ENCODE data around the gene MIEF2.
A peak's percentile ranks its signal among the peaks of the same experiment; 100 is the strongest.
"Not testable (repeated sequence)": the region's sequence is repeated elsewhere in the genome, so short reads cannot be mapped to it uniquely, and the experiment has no call there.

The MIEF2 gene

GRCh38 chr17:18291718-18292540 lies 31.5 kb downstream of the MIEF2 start:
- no peak for DNase-seq (ENCODE audit: low read depth)

DNA sequence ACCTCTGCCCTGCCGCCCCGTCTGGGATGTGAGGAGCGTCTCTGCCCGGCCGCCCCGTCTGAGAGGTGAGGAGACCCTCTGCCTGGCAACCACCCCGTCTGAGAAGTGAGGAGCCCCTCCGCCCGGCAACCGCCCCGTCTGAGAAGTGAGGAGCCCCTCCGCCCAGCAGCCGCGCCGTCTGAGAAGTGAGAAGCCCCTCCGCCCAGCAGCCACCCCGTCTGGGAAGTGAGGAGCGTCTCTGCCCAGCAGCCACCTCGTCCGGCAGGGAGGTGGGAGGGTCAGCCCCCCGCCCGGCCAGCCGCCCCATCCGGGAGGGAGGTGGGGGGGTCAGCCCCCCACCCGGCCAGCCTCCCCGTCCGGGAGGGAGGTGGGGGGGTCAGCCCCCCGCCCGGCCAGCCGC lies 37.6 kb downstream of the MIEF2 start:
- DNase-seq (ENCODE audit: low read depth) = not testable (repeated sequence)

- DNase-seq (ENCODE audit: low read depth) = no peak
Observed at GRCh38 chr17:18300725-18301480, 40.4 kb downstream of the MIEF2 start.

DNA sequence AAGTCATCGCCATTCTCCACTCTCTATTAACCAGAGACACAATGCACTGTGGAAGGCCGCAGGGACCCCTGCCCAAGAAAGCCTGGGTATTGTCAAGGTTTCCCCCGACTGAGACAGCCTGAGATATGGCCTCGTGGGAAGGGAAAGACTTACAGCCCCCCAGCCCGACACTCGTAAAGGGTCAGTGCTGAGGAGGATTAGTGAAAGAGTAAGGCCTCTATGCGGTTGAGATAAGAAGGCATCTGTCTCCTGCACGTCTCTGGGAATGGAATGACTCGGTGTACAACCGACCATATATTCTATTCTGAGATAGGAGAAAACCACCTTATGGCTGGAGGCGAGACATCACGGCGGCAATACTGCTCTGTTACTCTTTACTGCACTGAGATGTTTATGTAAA lies 42.7 kb downstream of the MIEF2 start:
- DNase-seq (ENCODE audit: low read depth) = not testable (repeated sequence)

DNA sequence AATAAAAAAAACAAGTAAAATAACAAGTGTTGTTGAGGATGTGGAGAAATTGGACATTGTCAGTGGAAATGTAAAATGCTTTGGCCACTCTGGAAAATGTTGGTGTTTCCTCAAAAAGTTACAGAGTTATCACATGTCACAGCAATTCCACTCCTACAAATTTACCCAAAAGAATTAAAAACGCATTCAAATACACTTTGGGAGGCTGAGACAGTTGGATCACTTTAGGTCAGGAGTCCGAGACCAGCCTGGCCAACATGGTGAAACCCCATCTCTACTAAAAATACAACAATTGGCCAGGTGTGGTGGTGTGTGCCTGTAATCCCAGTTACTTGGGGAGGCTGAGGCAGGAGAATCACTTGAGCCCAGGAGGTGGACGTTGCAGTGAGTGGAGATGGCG lies 48.7 kb downstream of the MIEF2 start:
- DNase-seq (ENCODE audit: low read depth) = no peak

- DNase-seq (ENCODE audit: low read depth) = no peak
Observed at GRCh38 chr17:18314059-18314730, 53.7 kb downstream of the MIEF2 start.

DNA sequence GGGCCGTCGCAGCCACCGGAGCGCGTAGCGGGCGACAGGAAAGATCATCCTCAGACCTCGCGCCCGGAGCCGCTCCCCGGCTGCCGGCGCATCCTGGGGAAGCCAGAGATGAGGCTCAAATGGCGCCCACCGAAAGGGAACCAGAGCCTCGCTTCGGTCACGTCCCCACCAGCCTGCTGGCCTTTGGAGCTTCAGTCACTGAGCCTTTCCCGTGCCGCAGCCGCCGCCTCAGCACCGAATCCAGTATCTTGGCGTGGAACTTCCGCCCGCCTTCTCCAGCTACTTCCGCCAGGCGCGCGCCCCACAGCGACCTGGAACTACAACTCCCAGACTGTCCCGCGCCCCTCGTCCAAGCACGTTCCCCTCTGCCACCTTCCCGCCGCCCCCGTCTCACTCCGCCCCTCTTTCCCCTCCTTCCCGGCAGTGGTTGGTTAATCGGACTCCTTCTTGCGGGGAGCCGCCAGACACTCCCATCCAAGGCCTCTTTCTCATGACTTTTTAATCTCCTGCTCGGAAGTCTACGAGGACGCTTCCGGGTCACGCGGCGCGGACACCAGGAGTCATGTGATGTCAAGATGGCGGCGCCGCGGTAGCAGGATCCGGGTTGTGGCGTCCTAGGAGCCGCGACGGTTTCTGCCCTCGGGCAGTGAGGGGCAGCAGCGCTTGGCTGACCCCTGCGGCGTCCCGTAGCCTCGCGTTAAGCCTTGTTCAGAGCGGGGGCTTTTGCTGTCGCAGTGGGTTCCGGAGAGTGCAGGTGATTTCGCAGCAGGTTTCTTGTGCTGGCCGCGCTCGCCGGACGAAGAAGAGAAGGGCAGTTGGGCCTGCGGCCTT lies 54.5 kb downstream of the MIEF2 start, which contains the start of the genes SMCR8 and TOP3A:
Gene SMCR8, plus strand, starts transcription at position 563 of the 831 bp plus-strand sequence. CDS start 497 bp downstream, outside the sequence.
Gene TOP3A, minus strand, starts transcription at position 264 of the 831 bp plus-strand sequence. Its CDS starts 216 bp downstream, at position 48.
- DNase-seq (ENCODE audit: low read depth) = peak; percentile 99

DNA sequence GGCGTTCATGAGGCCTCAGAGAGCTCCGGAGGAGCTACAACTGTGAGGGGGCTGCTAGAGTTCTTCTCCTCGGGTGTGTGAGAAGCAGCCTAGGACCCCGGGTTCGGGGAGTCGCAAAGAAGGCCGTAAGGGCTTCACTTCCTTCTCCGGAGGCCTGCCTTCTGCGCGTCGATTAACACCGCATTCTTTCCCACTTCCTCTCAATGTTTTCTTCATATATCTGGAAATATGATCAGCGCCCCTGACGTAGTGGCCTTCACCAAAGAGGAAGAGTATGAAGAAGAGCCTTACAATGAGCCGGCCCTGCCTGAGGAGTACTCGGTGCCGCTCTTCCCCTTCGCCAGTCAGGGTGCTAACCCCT lies 55.1 kb downstream of the MIEF2 start:
- peak; percentile 18 for DNase-seq (ENCODE audit: low read depth)

DNA sequence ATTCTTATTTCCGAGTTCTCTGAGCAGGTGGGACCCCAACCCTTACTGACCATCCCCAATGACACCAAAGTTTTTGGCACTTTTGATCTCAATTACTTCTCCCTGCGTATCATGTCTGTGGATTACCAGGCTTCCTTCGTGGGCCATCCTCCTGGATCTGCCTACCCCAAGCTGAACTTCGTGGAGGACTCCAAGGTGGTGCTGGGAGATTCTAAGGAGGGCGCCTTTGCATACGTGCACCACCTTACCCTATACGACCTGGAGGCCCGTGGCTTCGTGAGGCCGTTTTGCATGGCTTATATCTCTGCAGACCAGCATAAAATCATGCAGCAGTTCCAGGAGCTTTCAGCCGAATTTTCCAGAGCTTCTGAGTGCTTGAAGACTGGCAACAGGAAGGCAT lies 55.5 kb downstream of the MIEF2 start:
- DNase-seq (ENCODE audit: low read depth) = no peak
